HK-2 (cell line): ENCODE results near the gene SNRPD3.
A peak's percentile ranks its signal among the peaks of the same experiment; 100 is the strongest.
"Not testable (repeated sequence)": the region's sequence is repeated elsewhere in the genome, so short reads cannot be mapped to it uniquely, and the experiment has no call there.

Experiments used
- DNase-seq: peaks from one replicate; pipeline ENCODE4 v3.0.0-alpha.2; 2018; ENCODE audit not compliant: unreplicated experiment

The SNRPD3 gene

GRCh38 chr22:24532075-24532474 is 23.7 kb upstream of the SNRPD3 start:
- DNase-seq, result no peak

GRCh38 chr22:24535348-24535747 is 20.5 kb upstream of the SNRPD3 start:
- no peak for DNase-seq

DNA sequence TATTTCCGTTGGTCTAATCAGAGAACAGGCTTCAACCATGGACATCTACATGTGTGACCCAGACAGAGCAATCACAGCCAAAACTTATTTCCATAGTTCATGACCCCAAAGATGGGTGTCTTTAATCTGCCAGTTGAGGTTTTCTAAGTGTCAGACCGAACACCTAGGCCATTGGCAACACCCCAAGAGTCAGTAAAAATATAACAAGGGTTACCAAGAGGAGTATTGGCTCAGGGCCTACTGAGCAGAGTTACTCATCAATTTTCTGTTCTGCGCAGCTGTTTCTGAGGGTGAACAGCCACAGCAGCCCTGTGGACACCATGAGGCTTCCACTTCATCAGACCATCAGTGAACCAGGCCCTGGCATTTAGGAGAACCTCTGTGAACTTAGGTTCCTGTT is 19.7 kb upstream of the SNRPD3 start:
- DNase-seq, result no peak

DNA sequence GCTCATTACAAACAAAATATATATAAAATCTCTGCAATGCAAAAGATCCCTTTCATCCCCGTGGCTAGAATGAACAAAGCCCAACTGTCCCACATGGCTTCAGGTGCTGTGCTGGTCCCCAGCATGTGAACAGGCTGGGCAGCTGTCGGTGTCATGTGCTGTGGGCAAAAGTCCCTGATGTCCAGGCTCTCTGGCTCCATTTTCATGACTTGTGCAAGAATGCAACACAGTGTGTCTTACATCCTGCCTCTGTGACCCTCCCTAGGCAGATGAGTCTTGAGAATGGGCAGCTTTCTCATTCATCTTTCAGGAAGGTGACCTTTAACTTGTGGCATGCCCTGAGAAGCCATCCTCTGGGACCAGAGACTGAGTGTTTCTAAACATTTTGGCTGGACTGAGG is 15.3 kb upstream of the SNRPD3 start:
- DNase-seq, result no peak

DNA sequence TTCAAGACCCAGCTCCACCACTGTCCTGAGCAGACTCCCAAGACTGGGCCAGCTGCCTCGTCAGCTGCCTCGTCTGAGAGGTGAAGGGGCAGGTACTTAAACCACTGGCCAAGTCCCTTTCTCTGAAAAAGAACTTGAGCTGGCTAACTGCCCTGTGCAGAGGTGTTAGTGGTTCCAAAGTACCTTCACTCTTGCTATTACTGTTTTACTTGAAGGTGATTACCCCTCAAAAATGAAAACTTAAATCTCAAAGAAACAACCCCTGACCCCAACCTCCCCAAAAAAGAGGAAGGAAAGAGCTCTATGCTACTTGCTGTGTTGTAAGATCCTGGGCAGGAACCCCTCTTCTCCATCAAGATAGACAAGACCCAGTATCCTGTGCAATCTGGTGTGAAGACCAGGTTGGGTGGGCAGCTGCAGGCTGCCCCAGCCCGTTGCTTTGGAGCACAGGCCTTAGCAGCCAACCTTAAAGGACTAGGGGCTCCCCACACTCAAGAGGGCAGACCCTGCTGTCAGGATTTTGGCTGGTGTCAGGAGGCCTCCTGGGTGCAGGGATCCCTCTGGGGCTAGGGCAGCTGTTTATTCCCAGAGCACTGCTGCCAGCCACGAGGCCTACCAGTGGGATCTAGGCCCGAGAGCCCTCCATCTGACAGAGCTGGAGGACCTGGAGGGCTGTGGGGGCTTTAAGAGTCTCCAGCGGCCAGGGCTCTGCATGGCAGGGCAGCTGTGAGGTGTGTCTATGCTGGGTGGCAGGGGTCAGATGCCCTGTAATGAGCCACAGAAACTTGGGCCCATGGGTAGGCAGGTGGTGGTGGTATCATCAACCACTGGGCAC is 13.9 kb upstream of the SNRPD3 start:
- DNase-seq, result no peak

GRCh38 chr22:24542641-24543040 is 13.2 kb upstream of the SNRPD3 start:
- no peak for DNase-seq

DNA sequence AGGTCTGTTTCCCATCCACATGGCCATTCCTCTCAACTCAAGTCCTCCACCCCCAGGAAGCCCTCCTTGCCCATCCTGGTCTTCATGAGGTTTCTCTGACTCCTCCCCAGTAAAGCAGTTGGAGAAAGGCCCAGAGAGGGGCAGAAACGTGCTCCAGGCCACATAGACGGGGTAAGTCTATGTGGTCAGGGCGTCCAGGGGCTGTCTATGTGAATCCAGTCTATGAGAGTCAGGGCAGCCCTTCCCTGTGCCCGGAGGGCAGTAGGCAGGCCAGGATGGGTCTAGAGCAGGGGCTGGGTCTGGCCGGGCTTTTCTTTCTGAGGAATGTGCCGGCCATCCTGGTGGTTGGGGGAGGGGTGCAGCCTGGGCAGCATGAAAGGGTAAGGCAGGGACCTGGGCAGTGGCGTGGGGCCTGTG is 12.6 kb upstream of the SNRPD3 start:
- no peak for DNase-seq

GRCh38 chr22:24543679-24544243 is 12.0 kb upstream of the SNRPD3 start:
- DNase-seq, result no peak

GRCh38 chr22:24548812-24549211 is 7.0 kb upstream of the SNRPD3 start:
- DNase-seq, result no peak

GRCh38 chr22:24550028-24550901 is 5.5 kb upstream of the SNRPD3 start:
- no peak for DNase-seq

DNA sequence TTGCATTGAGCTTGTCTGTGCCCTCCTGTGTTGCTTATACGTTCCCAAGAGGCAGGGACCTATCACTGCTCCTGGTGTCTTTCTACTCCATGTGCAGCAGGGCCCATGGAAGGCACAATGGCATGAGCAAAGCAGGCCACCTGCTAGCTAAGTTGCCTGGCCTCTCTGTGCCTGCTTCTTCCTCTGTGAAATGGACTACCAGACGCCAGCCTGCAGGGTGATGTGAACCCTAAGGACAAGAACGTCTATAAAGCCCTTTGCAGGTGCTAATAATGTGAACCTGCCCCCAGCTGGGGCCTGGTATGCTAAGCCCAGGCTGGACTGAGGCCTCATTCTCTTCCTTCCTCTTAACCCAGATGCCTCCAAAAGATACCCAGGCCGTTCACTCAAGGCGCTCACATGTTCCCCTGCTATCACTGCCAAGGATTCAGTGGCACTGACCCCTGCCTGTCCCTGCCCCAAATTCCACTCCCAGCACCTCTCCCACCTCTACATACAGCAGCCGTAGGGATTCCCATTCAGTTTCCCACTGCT is 4.8 kb upstream of the SNRPD3 start:
- no peak for DNase-seq

DNA sequence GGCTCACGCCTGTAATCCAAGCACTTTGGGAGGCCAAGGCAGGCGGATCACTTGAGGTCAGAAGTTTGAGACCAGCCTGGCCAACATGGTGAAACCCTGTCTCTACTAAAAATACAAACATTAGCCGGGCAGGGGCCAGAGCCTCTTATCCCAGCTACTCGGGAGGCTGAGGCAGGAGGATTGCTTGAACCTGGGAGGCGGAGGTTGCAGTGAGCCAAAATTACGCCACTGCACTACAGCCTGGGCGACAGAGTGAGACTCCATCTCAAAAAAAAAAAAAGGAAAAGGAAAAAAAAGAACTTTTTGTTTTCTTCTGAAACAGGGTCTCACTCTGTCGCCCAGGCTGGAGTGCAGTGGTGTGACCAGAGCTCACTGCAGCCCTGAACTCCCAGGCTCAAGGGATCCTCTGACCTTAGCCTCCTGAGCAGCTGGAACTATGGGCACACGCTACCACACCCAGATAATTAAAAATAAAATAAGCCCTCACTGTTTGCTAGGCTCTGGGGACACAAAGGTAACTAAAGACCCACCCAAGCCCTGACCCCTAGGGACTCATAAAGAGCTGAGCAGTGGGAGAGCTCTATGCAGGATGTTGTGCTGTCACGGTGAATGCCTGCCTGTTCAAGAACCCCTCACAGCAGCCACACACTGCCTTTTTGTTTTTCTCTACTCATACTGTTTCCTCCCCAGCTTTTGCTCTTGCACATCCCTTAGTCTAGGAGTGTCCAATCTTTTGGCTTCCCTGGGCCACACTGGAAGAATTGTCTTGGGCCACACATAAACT is 3.1 kb upstream of the SNRPD3 start:
- DNase-seq, result not testable (repeated sequence)

DNA sequence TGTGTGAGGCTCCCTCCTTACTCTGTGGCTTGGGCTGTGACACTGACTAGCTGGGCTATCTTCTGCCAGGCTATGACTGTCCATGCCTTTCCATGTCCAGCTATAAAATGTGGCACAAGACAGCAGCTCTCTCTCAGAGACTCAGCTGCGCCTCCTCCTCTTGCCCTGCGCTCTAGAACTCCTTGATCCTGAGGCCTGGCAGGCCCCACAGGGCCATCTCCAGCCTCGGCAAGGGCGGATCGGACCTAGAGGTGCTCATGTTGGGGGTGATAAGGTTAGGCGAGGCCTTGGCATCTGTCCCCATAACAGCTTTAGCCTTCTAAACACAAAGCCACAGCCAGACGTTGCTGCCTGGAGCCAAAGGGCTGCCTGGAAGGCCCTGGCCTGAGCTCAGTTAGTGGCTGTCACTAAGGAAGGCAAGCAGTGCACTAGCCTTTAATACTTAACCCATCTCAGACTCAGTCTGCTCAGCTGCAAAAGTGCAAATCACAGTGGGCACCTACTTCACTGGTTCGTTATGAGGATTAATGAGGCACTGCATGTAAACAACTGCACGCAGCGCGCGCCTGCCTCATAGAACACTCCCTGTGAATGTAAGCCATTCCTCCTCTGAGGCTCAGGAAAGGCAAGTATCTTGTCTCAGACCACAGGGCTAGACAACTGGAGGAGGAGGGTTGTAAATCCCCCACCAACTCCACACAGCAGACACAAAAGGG is 2.0 kb upstream of the SNRPD3 start:
- no peak for DNase-seq

GRCh38 chr22:24554313-24555164 is 1.3 kb upstream of the SNRPD3 start, which contains the start of gene GUCD1:
Gene GUCD1, minus strand, starts transcription at chr22:24555138. Its CDS starts 147 bp downstream, at chr22:24554991.
- peak; percentile 45 for DNase-seq

GRCh38 chr22:24559471-24559870 is 3.7 kb downstream of the SNRPD3 start:
- DNase-seq, result no peak

DNA sequence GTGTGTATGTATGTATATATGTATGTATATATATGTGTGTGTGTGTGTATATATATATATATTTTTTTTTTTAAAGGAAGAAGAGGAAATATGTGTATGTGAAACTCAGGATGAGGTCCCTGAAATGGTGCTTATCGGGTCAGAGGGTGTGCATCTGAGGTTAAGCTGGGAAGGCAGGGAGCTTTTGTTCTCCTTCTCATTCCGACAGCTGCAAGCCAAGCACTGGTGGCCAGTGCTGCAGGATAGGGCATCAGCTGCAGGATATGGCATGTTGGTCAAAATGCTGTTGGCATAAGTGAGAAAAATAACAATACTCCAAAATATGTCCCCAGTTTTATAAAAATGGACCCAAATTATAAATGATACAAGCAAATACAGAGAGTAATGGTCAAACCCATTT is 7.4 kb downstream of the SNRPD3 start:
- no peak for DNase-seq

- no peak for DNase-seq
Observed at GRCh38 chr22:24564376-24565058, 8.7 kb downstream of the SNRPD3 start.

DNA sequence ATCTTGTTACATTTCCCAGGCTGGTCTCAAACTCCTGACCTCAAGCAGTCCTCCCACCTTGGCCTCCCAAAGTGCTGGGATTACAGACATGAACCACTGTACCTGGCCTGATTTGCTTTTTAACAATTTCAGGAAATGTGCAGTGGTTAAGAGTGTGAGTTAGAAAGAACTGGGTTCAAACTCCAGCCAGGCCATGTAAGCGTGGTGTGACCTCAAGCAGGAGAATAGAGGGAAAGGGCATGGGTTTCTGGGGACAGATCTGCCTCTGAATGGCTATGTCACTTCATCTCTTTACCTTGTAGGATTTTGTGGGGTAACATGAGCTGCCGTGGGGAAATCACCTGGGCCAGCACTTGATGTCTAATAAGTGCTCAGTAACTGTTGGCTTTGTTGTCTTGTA is 9.3 kb downstream of the SNRPD3 start:
- no peak for DNase-seq

DNA sequence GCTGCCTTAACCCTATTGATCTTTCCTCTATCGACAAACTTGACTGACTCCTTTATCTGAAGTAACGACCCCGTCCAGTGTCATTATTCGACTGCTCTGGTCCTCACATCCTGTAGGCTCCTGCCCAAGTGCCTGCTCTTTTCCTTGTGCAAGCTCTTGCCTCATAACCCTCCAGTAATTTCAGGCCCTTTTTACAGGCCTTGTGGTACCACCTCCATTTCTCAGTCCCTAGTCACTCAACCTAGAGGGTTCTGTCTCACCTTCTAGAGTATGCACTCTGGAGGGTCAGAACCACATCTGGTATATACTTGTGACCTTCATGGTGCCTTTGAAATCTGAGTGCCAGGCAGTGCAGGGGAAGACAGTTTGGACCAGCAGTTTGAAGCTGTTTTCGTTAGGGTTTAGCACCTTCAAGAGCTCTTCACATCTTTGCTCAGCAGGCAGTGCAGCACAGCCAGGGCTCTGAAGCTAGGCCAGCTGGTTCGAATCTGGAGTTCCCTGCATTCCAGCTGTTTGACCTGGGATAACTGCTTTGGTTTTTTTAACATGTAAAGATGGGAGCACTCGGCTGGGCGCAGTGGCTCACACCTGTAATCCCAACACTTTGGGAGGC is 11.2 kb downstream of the SNRPD3 start:
- DNase-seq, result no peak
